HCT116 (cell line): ENCODE measurements around the gene TIMM17A.

Experiments
- CTCF ChIP-seq, 3 experiments: fragments of 200-600 bp in 1 of 3; sonication (generic) in 1 of 3; IDR thresholded peaks in 2 of 3; conservative IDR thresholded peaks in 1 of 3; 2 replicates each; pipeline ENCODE4 v1.5.1; 2012 to 2017; ENCODE audit warnings: low read depth in 2 of 3, low read length in 2 of 3, antibody characterized with exemption in 1 of 3, borderline replicate concordance in 1 of 3, control low read depth in 1 of 3, mild to moderate bottlenecking in 1 of 3, mixed read lengths in 1 of 3, mixed run types in 1 of 3, moderate library complexity in 1 of 3; ENCODE audit not compliant: insufficient read depth in 1 of 3
- EGR1 ChIP-seq: IDR thresholded peaks from 2 replicates; pipeline ENCODE4 v1.6.1; 2012; ENCODE audit warnings: low read depth
- ELF1 ChIP-seq: IDR thresholded peaks from 2 replicates; pipeline ENCODE4 v1.6.1; 2012; ENCODE audit warnings: low read depth, borderline replicate concordance
- EZH2 ChIP-seq: fragments of 200-600 bp; sonication (generic); IDR thresholded peaks from 2 replicates; pipeline ENCODE4 v1.6.1; 2017; ENCODE audit warnings: antibody characterized with exemption, mixed run types
- FOSL1 ChIP-seq: IDR thresholded peaks from 2 replicates; pipeline ENCODE4 v1.6.1; 2012; ENCODE audit warnings: low read depth
- JUND ChIP-seq: IDR thresholded peaks from 2 replicates; pipeline ENCODE4 v1.6.1; 2012
- POLR2A ChIP-seq: IDR thresholded peaks from 2 replicates; pipeline ENCODE4 v1.7.0; 2011; ENCODE audit warnings: borderline replicate concordance; ENCODE audit not compliant: insufficient read depth, insufficient read length; ENCODE audit errors: extremely low read depth
- POLR2AphosphoS5 ChIP-seq: IDR thresholded peaks from 2 replicates; pipeline ENCODE4 v1.6.1; 2011; ENCODE audit warnings: mild to moderate bottlenecking, low read depth, low read length, moderate library complexity
- RAD21 ChIP-seq: IDR thresholded peaks from 2 replicates; pipeline ENCODE4 v1.6.1; 2012; ENCODE audit warnings: low read depth, mild to moderate bottlenecking
- REST ChIP-seq: IDR thresholded peaks from 2 replicates; pipeline ENCODE4 v1.6.1; 2012; ENCODE audit warnings: low read depth
- ZNF274 ChIP-seq: fragments of 200-500 bp; sonication (Bioruptor generic); IDR thresholded peaks from 2 replicates; pipeline ENCODE4 v1.6.1; 2014; ENCODE audit warnings: mild to moderate bottlenecking, low read depth, low read length, inconsistent platforms

GRCh38 chr1:201947697-201948008 is 7.7 kb upstream of the TIMM17A start:
- TF ChIP-seq CTCF (IDR thresholded peaks at IDR 0.05 in 2 of 3, conservative IDR thresholded peaks at IDR 0.05 in 1 of 3; ENCODE audit: borderline replicate concordance in 1 of 3, insufficient read depth in 1 of 3, low read depth in 2 of 3, low read length in 2 of 3) (no peak), REST (no peak), JUND (no peak), POLR2A (no peak), ZNF274 (no peak), POLR2AphosphoS5 (no peak), EGR1 (no peak), EZH2 (no peak), ELF1 (no peak), FOSL1 (no peak), RAD21 (no peak)
